DMS79 (cell line): ENCODE data around the gene NTM.

Experiments used
- DNase-seq: peaks from one replicate; lab custom pipeline; 2025; lab: John Stamatoyannopoulos, UW

NTM gene

DNA sequence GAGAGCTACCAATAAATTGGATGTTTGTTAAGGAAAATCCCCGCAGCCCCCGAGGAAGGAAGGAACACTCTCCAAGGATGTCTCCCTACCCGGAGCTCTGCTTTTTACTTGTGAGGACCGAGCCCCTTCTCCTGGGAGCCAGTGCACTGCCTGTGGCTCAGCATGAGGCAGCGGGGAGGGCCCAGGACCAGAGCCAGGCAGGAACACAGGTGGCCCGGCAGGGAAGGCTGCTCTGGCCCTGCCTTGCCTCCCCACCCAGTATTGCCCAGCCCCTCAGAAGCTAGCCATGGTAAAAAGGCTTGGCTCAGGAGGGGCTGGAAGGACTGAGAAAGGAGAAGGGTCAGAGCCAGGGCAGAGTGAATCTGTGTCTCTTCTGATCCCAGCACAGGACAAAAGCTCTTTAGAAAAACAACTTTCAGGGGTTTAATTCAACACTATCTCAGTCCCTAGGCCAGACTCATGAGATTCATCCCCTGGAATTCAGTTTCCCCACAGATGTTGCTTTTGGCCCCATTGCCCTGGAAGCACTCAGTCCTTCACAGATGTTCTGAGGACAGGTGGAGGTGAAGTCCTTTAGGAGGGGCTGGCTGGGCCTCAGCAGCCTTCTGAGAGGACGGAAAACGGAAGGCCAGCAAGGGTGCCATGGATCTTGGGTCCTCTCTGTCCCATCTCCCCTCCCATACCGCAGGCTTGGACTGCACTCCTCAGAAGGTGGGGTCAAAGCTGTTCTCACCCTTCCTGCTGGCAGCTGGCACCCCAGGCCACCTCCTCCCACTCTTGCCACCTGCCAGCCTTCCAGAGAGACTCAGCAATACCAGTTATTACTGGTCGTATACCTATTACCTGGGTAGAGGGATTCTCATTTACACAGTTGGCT, 318.9 kb downstream of the NTM start:
- no peak for DNase-seq

GRCh38 chr11:131690362-131690761, 319.9 kb downstream of the NTM start:
- DNase-seq, result no peak

DNA sequence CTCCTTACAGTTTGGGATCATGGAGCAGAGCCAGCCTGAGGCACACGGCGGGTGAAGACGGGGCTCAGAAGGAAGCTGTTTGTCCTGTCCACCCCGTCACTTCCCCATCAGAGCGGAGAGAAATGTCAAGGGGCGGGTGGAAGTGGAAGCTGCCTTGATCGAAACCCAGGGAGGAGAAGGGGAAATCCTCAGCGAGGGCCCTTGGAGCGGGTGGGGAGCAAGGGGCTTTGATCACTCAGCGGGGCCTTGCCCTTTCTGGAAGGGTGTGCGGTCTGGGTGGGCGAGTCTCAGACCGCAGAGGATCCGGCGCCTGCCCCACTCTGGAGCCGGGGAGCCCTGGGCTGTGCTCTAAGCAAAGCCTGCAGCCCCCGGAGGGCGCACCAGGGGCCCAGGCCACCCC, 320.4 kb downstream of the NTM start:
- no peak for DNase-seq

DNA sequence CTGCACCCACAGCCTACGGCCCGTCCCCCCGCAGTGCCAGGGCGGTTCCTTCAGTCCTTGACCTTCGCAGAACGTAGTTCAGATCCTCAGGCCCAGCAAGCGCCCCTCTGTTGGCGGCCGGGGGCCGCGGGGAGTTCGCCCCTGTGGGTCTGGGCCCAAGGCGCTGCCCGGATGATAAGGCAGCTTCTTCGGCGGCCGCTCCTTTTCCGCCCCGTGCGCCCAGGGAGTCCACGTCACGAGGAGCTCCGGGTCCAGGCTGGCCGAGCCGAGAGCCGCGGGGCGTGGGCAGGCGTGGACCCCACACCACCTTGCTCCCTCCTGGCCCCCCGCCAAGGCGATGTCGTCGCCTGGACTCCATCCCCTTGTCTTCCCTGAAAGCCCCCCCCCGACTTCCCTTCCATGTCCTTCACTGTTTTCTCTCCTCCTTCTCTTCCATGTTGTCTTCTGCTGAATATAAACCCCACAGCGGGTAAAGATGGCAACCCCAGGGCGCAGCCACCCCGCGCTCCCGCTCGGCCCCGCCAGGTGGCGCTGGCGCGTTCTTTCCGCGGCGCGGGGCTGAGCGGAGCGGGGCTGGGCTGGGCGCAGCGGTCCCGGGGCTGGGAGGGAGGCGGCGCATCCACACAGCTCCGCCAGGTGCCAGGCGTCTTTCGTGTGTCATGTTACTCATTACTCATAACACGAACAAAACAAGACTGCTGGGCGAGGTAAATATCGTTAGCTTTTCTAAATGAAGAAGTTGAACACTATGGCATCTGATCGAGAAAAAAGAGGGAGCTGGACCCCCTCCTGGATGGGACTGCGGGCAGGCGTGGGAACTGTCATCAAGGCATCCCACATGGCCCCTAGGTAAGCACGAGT, 321.0 kb downstream of the NTM start:
- DNase-seq, result no peak

- no peak for DNase-seq
These were observed 321.7 kb downstream of the NTM start for GRCh38 chr11:131692151-131692550.

GRCh38 chr11:131692961-131693360, 322.5 kb downstream of the NTM start:
- no peak for DNase-seq

- no peak for DNase-seq
These were observed 323.3 kb downstream of the NTM start for GRCh38 chr11:131693756-131694155.

- peak; percentile 34 for DNase-seq
These were observed 324.4 kb downstream of the NTM start for GRCh38 chr11:131694526-131695424.

GRCh38 chr11:131695889-131696429, 325.5 kb downstream of the NTM start:
- DNase-seq, result no peak

- DNase-seq, result no peak
These were observed 326.3 kb downstream of the NTM start for GRCh38 chr11:131696690-131697089.

DNA sequence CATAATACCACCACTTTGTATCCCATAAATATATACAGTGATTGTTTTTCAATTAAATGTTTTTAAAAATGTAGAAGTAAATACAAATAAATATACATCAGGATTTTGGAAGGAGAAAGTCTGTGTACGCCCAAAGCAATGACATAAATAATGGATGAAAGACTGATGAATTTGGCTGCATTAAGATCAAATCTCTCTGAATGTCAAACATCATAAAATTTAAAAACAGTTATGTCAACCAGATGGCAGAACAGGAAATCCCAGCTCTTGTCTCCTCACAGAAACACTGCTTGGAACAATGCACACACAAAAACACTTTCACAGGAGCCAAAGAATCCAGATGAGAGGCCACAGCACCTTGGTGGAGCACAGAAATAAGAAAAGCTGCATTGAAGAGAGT, 332.9 kb downstream of the NTM start:
- no peak for DNase-seq

DNA sequence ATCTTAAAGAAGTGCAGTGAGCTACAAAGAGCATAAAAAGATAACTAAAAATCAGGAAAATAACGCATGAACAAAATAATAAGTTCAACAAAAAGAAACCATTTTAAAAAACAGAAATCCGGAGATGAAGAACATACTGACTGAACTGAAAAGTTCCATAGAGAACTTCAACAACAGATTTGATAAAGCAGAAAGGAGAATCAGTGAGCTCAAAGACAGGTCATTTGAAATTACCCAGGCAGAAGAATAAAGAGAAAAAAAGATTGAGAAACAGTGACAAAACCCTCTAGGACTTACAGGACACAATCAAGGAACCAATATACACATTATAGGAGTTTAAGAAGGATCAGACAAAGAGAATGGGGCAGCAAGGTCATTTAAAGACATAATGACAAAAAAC, 334.3 kb downstream of the NTM start:
- DNase-seq, result no peak

- no peak for DNase-seq
These were observed 340.1 kb downstream of the NTM start for GRCh38 chr11:131710511-131710910.

DNA sequence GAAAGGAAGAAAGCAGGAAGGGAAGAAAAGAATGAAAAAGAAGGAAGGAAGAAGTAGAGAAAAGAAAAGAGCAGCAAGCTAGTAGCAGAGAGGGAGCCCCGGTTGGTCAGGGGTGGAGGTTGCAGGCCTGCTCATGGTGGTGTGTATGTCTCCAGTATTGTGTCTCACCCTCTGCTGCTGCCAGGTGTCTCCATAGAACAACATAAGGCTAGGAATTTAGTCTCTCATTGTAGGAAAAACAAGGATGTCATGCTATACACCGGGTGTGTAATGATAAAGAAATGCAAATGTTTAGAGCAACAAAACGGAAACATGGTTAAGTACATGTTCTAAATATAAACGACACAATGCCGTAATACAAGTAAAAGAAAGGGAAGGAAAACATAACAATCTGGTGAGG, 342.5 kb downstream of the NTM start:
- DNase-seq, result no peak

GRCh38 chr11:131713529-131714134, 343.2 kb downstream of the NTM start:
- DNase-seq, result no peak

DNA sequence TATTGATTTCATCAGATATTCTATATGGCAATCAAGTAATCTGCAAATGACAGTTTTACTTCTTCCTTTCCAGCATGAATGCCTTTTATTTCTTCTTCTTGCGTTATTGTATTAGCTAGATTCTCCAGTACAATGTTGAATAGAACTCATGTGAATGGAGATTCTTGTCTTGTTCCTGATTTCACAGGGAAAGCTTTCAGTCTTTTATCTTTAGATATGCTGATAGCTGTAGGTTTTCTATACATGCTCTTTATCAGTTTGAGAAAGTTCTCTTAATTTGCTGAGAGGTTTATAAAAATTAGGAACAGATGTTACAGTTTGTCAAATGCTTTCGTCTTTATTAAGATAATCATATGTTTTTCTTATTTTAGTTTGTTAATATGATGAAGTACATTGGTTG, 347.2 kb downstream of the NTM start:
- no peak for DNase-seq

GRCh38 chr11:131723088-131723487, 352.7 kb downstream of the NTM start:
- DNase-seq, result no peak

DNA sequence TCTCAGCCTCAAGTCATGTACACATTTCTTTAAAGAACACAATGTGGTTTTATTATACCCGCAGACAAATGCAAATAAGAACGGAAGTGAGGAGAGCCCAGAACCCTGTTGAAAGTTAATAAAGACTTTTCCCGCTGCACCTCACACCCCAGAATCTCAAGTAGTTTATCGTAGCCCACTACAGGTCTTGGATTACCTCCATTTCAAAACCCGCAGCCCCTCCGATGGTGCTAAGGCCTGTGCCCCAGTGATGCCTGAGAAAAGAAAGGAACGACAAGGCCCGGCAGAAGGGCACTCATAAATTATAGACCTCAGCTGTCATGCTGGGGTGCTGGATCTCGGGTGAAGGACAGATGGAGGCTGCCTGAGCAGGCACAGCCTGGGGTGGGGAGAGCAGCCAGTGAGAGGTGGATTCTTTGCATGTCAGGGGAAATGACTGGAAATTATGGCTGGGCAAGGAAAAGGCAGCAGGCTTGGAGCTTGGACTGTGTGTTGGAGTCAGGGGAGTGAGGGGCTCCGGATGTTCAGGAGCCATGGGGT, 354.1 kb downstream of the NTM start:
- DNase-seq, result no peak

DNA sequence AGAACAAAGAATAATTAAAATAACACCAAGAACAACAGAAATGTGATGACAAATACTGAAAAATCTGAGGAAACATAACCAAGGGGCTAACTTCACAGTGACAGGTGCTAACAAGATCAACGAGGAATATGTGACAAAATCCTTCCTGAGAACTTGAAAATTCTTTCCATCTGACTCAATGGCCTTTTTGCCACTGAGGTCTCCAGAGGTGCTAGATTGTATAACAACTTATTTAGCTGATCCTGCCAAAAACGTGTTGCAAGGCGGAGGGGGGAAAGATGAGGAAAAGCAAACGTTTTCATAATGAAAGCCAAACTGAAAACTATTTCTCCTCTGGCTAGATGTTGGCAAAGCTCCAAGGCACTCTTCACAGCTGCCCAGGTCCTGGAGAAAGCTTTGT, 364.5 kb downstream of the NTM start:
- no peak for DNase-seq

- no peak for DNase-seq
These were observed 366.9 kb downstream of the NTM start for GRCh38 chr11:131737357-131737756.

DNA sequence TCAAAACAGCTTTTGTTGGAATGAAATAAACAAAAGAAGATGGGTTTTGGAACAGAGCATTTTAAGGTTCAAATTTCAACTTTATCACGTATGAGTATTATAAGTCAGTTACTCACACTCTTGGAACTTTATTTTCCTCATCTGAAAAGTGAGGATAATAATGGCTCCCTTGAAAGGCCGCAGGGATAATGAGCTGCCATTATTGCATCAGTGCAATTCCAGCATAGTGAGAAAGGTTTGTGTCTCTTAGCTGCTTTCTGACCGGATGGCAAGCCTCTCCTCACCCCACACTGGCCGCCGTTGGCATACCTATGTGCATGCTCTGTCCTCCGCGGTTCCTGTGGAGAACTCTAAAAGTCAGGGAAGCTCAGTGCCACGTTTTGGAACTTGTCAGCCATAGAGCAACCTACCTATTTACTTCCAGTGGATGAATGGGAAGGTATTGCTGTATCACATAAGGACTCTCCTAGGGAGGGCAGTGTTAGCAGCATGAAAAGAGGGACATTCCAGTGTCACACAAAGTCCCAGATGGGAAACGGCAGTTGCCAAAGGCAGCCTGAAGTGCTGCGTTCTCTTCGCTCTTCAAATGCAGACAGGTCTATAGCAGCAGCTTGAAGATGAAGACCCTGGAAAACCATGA, 368.9 kb downstream of the NTM start:
- DNase-seq, result no peak
